CD14-positive monocyte (primary cell): ENCODE results near the gene FASTK. TPM values are rescaled to one million over a fixed set of nuclear protein-coding genes. Genes with fewer than 3 reads are reported as not detected.
A peak's percentile ranks its signal among the peaks of the same experiment; 100 is the strongest.

Experiments
- DNase-seq, 3 donors: peaks; one replicate each; pipeline ENCODE4 v3.0.0-alpha.2; 2011 to 2022
- H2AFZ ChIP-seq: 2 replicates; pipeline ENCODE4 v1.6.0; 2012; ENCODE audit warnings: mild to moderate bottlenecking, low read depth, low read length, inconsistent platforms; ENCODE audit not compliant: insufficient read depth, poor library complexity, severe bottlenecking
- H3K27ac ChIP-seq, 2 donors: 1 replicate in 1 of 2; 2 replicates in 1 of 2; pipeline ENCODE4 v1.5.1; 2012 to 2013; ENCODE audit warnings: low read length in 2 of 2, control low read depth in 1 of 2, inconsistent platforms in 1 of 2, low read depth in 1 of 2, mild to moderate bottlenecking in 1 of 2
- H3K27me3 ChIP-seq, 2 donors: one replicate each; pipeline versions ENCODE4 v1.6.0 to v1.6.1; 2011 to 2013; ENCODE audit warnings: low read length in 2 of 2; ENCODE audit not compliant: control insufficient read depth in 2 of 2, insufficient read depth in 2 of 2
- H3K36me3 ChIP-seq, 2 donors: replicated peaks in 1 of 2; 1 replicate in 1 of 2; 2 replicates in 1 of 2; pipeline versions ENCODE4 v1.5.1 to v1.6.1; 2012 to 2013; ENCODE audit warnings: low read length in 2 of 2, control low read depth in 1 of 2, inconsistent platforms in 1 of 2, mild to moderate bottlenecking in 1 of 2; ENCODE audit not compliant: insufficient read depth in 2 of 2, control insufficient read depth in 1 of 2
- H3K4me1 ChIP-seq, 2 donors: 1 replicate in 1 of 2; 2 replicates in 1 of 2; pipeline versions ENCODE4 v1.5.1 to v1.6.1; 2012 to 2013; ENCODE audit warnings: low read length in 2 of 2, control low read depth in 1 of 2, inconsistent platforms in 1 of 2, mild to moderate bottlenecking in 1 of 2, moderate library complexity in 1 of 2; ENCODE audit not compliant: insufficient read depth in 2 of 2, control insufficient read depth in 1 of 2
- H3K4me2 ChIP-seq: replicated peaks from 2 replicates; pipeline ENCODE3; 2012; ENCODE audit warnings: low read length, moderate library complexity, mild to moderate bottlenecking; ENCODE audit not compliant: poor library complexity, severe bottlenecking; ENCODE audit errors: extremely low read depth
- H3K4me3 ChIP-seq, 3 experiments: fragments of 200-600 bp in 1 of 3; sonication (generic) in 1 of 3; replicated peaks in 1 of 3; 1 replicate in 2 of 3; 2 replicates in 1 of 3; pipeline ENCODE4 v1.5.1; 2011 to 2013; ENCODE audit warnings: low read length in 3 of 3, mild to moderate bottlenecking in 3 of 3, control low read depth in 2 of 3, low read depth in 2 of 3, inconsistent platforms in 1 of 3, moderate library complexity in 1 of 3
- H3K79me2 ChIP-seq: 2 replicates; pipeline ENCODE4 v1.6.0; 2012; ENCODE audit warnings: mild to moderate bottlenecking, control low read depth, inconsistent platforms, low read length, moderate library complexity; ENCODE audit not compliant: insufficient read depth
- H3K9ac ChIP-seq: 2 replicates; pipeline ENCODE4 v1.6.0; 2017; ENCODE audit warnings: low read length, mild to moderate bottlenecking; ENCODE audit not compliant: insufficient read depth, poor library complexity, severe bottlenecking
- H3K9me3 ChIP-seq, 2 donors: replicated peaks in 1 of 2; 1 replicate in 1 of 2; 2 replicates in 1 of 2; pipeline versions ENCODE4 v1.5.1 to v1.6.1; 2012 to 2013; ENCODE audit warnings: low read length in 2 of 2, control low read depth in 1 of 2; ENCODE audit not compliant: control insufficient read depth in 1 of 2, insufficient read depth in 1 of 2
- H4K20me1 ChIP-seq: 2 replicates; pipeline ENCODE4 v1.6.0; 2012; ENCODE audit warnings: mild to moderate bottlenecking, low read length, control low read depth, moderate library complexity; ENCODE audit not compliant: insufficient read depth
- H3K27ac Mint-ChIP-seq, 7 donors: one replicate each; pipeline ENCODE4 v1.8.0; 2020; ENCODE audit warnings: mild to moderate bottlenecking in 7 of 7, mixed read lengths in 7 of 7, moderate library complexity in 6 of 7, inconsistent platforms in 2 of 7
- H3K27me3 Mint-ChIP-seq, 3 donors: one replicate each; pipeline ENCODE4 v1.8.0; 2021 to 2022; ENCODE audit warnings: low read depth in 3 of 3, mild to moderate bottlenecking in 3 of 3, mixed read lengths in 3 of 3, moderate library complexity in 3 of 3, inconsistent platforms in 1 of 3
- H3K36me3 Mint-ChIP-seq, 2 donors: one replicate each; pipeline ENCODE4 v1.8.0; 2020; ENCODE audit warnings: mixed read lengths in 2 of 2, inconsistent platforms in 1 of 2, mild to moderate bottlenecking in 1 of 2
- H3K4me1 Mint-ChIP-seq: one replicate; pipeline ENCODE4 v1.8.0; 2020; ENCODE audit warnings: mild to moderate bottlenecking, mixed read lengths
- H3K4me3 Mint-ChIP-seq, 2 donors: one replicate each; pipeline ENCODE4 v1.8.0; 2020; ENCODE audit warnings: mild to moderate bottlenecking in 2 of 2, mixed read lengths in 2 of 2, moderate library complexity in 1 of 2
- H3K9me3 Mint-ChIP-seq, 7 donors: one replicate each; pipeline ENCODE4 v1.8.0; 2020 to 2022; ENCODE audit warnings: mixed read lengths in 7 of 7, mild to moderate bottlenecking in 6 of 7, moderate library complexity in 6 of 7, inconsistent platforms in 2 of 7
- WGBS: methylation state at CpG from one replicate; pipeline ENCODE4 v1.1.5; 2013; ENCODE audit warnings: missing lambda C conversion rate; ENCODE audit not compliant: insufficient coverage; 5-methylcytosine and 5-hydroxymethylcytosine counted together
- intact Hi-C, 2 donors: fragments of 100-400 bp; cut with micrococcal nuclease; formaldehyde crosslinking; loops; one replicate each; pipeline versions ENCODE4 v1.15.0 to v1.15.1; 2023
- polyA plus RNA-seq, 3 donors: library from polyadenylated mRNA; depleted of rRNA in 1 of 3; unstranded in 2 of 3; stranded (reverse) in 1 of 3; fragments of 300-500 nt in 2 of 3; fragments of >200 nt in 1 of 3; fragmentation: Illumina TruSeq in 2 of 3; gene quantifications; 1 replicate in 2 of 3; 2 replicates in 1 of 3; pipeline ENCODE4 v1.2.3, GENCODE V29; 2012 to 2021
- TF ChIP-seq, protein P1 (sequence below): fragments of 200-600 bp; IDR thresholded peaks from one replicate; pipeline ENCODE4 v1.8.0; 2022; ENCODE audit warnings: antibody characterized with exemption, mild to moderate bottlenecking

Gene FASTK
- polyA plus RNA-seq, 3 donors: 34.7 to 110 (median 38.6) TPM

DNA sequence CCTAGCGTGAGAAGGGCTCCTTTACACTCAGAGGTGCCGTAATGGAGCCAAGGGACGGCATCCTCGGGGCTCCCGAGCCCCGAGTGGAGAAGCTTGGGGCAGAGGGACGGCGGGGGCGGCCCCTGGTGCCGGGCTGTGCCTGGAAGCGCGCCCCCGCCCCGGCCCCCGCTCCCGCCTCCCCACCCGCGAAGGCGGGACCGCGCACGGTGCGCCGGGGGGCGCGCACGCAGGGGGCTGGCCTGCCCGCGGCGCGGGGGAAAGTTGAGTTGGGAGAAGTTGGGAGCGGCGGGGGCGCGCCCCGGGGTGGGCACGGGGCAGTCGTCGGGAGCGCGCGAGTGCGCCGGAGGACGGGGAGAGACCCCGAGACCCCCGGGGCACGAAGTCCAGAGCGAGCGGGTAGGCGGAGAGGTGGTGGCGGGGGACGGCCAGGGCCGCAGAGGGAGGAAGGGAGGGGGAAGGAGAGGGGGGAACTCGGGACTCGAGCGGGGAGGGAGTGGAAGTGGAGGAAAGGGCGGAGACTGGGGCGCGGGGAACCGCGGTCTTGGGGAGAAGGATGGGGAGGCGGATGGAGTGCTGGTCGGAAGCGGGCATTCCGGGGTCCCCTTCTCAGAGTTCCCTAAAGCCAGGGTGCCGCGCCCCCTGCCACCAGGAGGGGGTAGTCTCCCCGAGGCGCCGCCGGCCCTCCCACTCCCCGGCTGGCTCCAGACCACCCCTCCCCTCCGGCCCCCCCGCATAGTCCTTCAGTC lies 21.1 kb downstream of the FASTK start, which contains the start of gene SLC4A2:
TSS of gene SLC4A2 (plus strand) at position 223 of the 746 bp plus-strand sequence. CDS start 2,399 bp downstream, outside the sequence.
- H3K27ac ChIP-seq: peak within 1 kb of the TSS; percentile 82 to 89
- WGBS: under 1% methylated on average over 51 of the region's 75 CpGs
- H3K4me3 ChIP-seq: peak within 1 kb of the TSS; percentile 66 to 97 (median 94)
- H3K36me3 ChIP-seq: peaks cover 13 to 26% of the 10 kb centered on the region in 2 donors
- H3K79me2 ChIP-seq: peaks cover 38% of the 10 kb centered on the region
- peak within 1 kb of the TSS; percentile 72 for H3K9ac ChIP-seq
- Mint-ChIP-seq H3K9me3 (no peaks in the 10 kb centered on the region), H3K27ac (peak within 1 kb of the TSS; percentile 82 to 93 (median 89)), H3K36me3 (peaks cover 15 to 28% of the 10 kb centered on the region in 2 donors), H3K4me1 (peaks cover 36% of the 10 kb centered on the region), H3K4me3 (peak within 1 kb of the TSS; percentile 93 to 98), H3K27me3 (peaks cover 0 to 1% (median under 1%) of the 10 kb centered on the region in 3 donors)
- no peaks in the 10 kb centered on the region for H3K27me3 ChIP-seq
- peak within 1 kb of the TSS; percentile 98 for H3K4me2 ChIP-seq
- H2AFZ ChIP-seq: peak within 1 kb of the TSS; percentile 87
- peak; percentile 66 to 69 (median 67) for DNase-seq
- intact Hi-C loops: loop anchor here (2.0 kb wide), 4 partner anchors 21 to 51 kb away; partner anchors contain the start of genes AGAP3 (in 1 of the 2) and FASTK (in 1 of the 2)
- TF ChIP-seq, protein P1, sequence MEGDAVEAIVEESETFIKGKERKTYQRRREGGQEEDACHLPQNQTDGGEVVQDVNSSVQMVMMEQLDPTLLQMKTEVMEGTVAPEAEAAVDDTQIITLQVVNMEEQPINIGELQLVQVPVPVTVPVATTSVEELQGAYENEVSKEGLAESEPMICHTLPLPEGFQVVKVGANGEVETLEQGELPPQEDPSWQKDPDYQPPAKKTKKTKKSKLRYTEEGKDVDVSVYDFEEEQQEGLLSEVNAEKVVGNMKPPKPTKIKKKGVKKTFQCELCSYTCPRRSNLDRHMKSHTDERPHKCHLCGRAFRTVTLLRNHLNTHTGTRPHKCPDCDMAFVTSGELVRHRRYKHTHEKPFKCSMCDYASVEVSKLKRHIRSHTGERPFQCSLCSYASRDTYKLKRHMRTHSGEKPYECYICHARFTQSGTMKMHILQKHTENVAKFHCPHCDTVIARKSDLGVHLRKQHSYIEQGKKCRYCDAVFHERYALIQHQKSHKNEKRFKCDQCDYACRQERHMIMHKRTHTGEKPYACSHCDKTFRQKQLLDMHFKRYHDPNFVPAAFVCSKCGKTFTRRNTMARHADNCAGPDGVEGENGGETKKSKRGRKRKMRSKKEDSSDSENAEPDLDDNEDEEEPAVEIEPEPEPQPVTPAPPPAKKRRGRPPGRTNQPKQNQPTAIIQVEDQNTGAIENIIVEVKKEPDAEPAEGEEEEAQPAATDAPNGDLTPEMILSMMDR: peak; percentile 51
- H3K4me1 ChIP-seq: peaks cover 35 to 43% of the 10 kb centered on the region in 2 donors
- H3K9me3 ChIP-seq: no peaks in the 10 kb centered on the region
- peaks cover 49% of the 10 kb centered on the region for H4K20me1 ChIP-seq

GRCh38 chr7:151058781-151059366 lies 21.7 kb downstream of the FASTK start:
- H3K4me1 ChIP-seq: peaks cover 35 to 43% of the 10 kb centered on the region in 2 donors
- peak overlapping the region; percentile 98 for H3K4me2 ChIP-seq
- peak overlapping the region; percentile 66 to 97 (median 94) for H3K4me3 ChIP-seq
- DNase-seq: peak in 1 of 3 donors; percentile 17
- peaks cover 0 to 2% (median 1%) of the 10 kb centered on the region in 3 donors for H3K27me3 Mint-ChIP-seq
- H2AFZ ChIP-seq: peak overlapping the region; percentile 87
- H3K9ac ChIP-seq: peak overlapping the region; percentile 72
- peaks cover 16 to 27% of the 10 kb centered on the region in 2 donors for H3K36me3 Mint-ChIP-seq
- H3K4me1 Mint-ChIP-seq: peaks cover 36% of the 10 kb centered on the region
- H3K27ac Mint-ChIP-seq: peak overlapping the region; percentile 82 to 93 (median 89)
- H3K27me3 ChIP-seq: no peaks in the 10 kb centered on the region
- WGBS: 4% methylated on average over 4 of the region's 18 CpGs
- H3K4me3 Mint-ChIP-seq: peak overlapping the region; percentile 93 to 98
- intact Hi-C loops: loop anchor here (2.0 kb wide), 4 partner anchors 22 to 52 kb away; partner anchors contain the start of genes AGAP3 (in 1 of the 2) and FASTK (in 1 of the 2)
- H3K79me2 ChIP-seq: peaks cover 38% of the 10 kb centered on the region
- peaks cover 9 to 19% of the 10 kb centered on the region in 2 donors for H3K36me3 ChIP-seq
- H3K9me3 ChIP-seq: no peaks in the 10 kb centered on the region
- peak overlapping the region; percentile 82 to 89 for H3K27ac ChIP-seq
- H3K9me3 Mint-ChIP-seq: no peaks in the 10 kb centered on the region
- TF ChIP-seq, protein P1: no peak
- H4K20me1 ChIP-seq: peaks cover 43% of the 10 kb centered on the region
